HG03457 (cell line): ENCODE results near the gene MYL5.
"Not testable (repeated sequence)": the region's sequence is repeated elsewhere in the genome, so short reads cannot be mapped to it uniquely, and the experiment has no call there.

Source experiments
- ATAC-seq: cut with Tn5 transposase; IDR thresholded peaks from one replicate; pipeline ENCODE4 v1.9.1; 2021; ENCODE audit warnings: moderate number of reproducible peaks; ENCODE audit not compliant: unreplicated experiment

MYL5 gene

DNA sequence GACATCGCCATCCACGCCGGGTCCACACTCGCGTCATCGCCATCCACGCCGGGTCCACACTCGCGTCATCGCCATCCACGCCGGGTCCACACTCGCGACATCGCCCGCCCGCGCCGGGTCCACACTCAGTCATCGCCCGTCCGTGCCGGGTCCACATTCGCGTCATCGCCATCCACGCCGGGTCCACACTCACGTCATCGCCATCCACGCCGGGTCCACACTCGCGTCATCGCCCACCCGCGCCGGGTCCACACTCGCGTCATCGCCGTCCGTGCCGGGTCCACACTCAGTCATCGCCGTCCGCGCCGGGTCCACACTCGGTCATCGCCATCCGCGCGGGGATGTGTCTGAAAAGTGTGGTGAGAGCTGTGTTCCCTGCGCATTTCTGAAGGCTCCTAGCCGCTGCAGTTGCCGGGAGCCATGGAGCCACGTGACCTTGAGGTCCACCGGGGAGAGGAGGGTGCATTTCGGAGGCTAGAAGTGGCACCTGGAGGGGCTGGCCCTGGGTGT is 48.6 kb downstream of the MYL5 start:
- no peak for ATAC-seq

DNA sequence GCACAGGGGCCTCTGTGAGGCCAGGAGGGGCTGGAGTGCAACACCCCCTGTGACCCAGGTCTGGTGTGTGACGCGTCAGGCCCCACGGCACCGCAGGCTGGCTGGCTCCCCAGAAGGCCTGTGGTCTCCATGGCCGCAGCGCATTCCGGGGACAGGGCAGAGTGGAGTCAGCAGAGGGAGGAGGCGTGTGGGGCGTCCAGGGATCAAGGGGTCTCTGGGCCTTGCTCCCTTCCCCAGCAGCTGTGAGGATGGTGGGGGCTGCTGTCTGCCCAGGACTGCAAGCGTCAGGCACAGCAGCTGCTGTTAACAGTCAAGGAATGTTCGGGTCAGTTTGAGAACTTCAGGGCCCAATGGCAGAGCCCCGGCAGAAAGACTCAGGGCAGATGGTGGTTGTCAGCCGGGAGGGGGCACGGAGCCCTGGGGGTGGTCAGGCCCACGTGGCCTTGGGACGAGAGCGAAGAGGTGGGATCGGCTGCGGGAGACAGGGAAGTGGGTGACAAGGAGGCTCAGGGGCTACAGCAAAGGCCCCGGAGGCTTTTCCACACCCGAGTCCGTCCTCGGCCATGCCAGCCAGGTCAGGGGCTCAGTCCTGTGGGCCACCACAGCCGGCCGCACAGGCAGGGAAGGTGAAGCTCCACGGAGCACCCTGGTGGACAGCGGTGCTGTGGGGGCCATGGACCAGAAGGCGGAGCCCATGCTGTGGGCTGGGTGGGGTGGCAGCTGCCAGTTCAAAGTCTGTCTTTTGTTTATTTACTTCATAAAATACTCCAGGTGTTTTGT is 49.6 kb downstream of the MYL5 start:
- no peak for ATAC-seq

DNA sequence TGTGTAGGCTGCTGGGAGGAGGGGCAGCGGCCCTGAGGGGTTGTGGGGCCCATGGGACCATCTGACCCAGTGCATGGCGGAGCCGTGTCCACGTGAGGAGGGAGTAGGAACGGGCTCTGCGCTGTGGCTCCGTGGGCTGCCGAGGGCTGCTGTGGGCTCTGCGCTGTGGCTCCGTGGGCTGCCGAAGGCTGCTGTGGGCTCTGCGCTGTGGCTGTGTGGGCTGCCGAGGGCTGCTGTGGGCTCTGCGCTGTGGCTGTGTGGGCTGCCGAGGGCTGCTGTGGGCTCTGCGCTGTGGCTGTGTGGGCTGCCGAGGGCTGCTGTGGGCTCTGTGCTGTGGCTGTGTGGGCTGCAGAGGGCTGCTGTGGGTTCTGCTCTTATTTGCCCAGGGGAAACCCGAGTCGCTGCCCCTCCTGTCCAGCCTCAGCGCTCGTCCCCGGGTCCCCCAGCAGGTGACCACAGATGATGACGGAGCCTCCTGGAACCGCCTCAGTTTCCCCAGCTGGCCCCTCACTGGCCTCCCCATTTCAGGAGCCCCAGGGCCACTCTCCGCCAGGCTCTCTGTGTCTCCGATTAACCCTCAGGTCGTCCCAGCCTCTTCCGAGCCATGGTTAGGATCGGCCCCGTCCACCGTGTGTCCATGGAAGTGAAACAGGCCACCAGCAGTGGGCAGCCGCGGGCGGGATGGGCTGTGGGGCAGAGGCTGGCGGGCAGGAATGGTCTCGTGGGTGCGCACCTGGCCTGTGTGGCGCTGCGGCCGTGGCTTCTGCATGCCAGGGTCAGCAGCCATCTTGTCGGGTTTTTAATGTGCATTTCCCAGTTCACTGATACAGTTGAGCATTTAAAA is 51.3 kb downstream of the MYL5 start:
- no peak for ATAC-seq

DNA sequence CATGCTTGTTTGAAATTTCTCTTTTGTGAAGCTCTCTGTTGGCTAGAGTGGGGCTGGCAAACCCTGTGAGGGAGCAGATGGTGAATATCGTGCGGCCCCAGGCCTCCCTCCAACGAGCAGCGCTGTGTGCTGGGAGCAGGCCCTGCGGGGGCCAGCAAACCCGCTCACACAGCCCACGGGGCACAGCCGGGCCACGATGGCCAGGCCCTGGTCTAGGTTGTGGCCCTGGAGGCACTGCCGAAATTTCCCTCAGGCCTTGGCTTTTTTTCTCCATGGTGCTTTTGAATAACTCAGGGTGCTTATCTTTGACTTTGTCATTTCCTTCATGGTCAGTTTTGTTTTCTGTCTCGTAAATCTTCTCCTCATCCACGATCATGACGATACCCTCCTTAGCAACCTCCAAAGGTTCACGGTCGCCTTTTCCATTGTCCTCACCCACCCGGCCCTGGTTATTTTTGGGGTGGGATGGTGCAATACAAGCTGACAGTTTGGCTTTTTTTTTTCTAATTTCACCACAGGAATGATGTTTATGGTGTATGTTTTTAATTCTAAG is 52.0 kb downstream of the MYL5 start:
- ATAC-seq = no peak

DNA sequence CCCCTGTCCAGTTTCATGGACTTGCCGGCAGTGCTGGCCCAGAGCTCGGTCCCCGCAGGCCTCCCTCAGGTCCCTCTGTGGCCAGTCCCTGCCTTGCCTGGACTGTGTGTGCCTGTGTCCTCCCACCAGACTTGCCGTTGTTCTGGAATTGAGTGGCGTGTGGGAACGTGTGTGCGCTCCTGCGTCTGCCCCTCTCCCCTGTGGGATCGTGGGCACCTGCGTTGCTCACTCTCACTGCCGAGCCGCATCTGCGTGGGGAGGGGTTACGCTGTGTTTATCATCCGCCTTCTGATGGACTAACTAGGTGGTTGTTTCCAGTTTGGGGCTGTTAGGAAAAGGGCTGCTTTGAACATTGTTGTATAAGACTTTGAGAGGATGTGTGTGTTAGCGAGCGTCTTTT is 52.5 kb downstream of the MYL5 start:
- no peak for ATAC-seq

DNA sequence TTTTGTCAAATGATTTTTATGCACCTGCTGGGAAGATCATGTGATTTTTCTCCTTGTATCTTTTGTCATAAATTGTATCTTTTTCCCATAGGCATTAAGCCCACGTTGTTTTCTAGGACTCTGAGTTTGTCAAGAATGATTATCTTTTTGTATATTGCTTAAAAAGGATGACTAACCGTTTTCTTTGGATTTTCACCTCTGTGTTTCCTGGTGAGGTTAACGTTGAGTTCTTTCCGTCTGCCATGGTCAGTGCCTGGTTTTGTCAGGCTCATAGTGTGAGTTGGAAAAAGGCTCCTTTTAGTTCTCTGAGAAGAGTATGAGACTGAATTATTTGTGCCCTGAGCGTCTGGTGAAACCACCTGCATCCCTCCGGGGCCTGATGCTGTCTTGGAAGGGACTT is 53.2 kb downstream of the MYL5 start:
- ATAC-seq = no peak

DNA sequence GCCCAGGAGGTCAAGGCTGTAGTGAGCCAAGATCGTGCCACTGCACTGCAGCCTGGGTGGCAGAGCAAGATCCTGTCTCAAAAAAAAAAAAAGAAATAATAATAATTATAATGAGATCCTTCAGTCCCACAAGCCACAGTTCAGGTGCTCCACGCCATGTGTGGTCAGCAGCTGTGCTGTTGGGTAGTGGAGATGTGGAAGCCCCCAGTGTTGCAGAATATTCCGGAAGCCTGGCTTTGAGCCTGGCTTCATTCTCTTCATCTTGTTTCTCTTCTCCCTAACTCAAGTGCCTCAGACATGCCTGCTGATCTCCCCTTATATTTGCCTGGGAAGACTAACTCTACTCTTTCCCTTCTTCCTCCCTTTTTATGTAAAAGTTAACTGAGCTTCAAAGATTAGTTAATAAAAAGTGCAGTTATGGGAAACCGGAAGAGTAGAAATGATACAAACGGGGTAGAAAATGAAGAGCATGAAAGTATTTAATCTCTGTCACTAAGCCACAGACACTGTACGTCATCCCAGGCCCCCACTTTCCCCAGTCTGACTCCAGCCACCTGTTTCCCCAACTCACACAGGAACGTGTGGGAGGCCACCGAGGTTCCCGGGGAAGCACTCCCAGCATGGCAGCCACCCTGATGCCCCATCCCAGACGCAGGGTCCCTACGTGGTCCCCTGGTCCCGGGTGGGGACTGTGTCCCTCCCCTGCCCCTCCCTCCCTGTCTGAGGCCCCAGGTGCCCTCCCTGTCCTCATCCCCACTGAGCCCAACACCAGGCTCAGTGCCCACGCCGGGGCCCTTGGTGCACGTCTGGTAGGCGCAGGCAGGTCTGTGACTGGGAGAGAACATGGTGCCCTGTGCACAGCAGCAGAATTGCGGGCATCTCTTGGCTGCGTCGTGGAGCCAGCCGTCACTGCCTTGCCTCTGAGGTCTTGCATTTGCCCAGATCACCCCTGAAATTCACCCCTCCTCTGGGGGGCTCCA is 55.3 kb downstream of the MYL5 start:
- no peak for ATAC-seq

DNA sequence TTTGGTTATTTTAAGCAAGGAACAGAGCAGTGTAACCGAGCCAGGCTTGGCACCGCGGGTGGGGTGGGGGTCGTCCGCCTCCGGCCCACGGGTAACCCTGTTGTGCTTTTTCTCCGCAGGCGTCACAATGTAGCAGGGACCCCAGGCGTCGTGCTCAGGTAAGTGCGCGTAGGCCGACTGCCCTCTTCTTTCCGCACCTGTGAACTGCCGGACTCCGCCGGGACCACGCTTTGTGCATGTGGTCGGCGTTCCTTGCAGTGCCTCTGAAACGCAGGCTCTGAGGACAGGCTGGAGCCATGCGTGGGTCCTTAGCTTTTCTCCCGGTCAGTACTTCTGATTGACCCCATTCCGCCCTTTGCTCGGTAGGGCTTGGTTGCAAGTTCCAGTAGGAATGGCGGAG is 56.2 kb downstream of the MYL5 start:
- ATAC-seq = no peak

DNA sequence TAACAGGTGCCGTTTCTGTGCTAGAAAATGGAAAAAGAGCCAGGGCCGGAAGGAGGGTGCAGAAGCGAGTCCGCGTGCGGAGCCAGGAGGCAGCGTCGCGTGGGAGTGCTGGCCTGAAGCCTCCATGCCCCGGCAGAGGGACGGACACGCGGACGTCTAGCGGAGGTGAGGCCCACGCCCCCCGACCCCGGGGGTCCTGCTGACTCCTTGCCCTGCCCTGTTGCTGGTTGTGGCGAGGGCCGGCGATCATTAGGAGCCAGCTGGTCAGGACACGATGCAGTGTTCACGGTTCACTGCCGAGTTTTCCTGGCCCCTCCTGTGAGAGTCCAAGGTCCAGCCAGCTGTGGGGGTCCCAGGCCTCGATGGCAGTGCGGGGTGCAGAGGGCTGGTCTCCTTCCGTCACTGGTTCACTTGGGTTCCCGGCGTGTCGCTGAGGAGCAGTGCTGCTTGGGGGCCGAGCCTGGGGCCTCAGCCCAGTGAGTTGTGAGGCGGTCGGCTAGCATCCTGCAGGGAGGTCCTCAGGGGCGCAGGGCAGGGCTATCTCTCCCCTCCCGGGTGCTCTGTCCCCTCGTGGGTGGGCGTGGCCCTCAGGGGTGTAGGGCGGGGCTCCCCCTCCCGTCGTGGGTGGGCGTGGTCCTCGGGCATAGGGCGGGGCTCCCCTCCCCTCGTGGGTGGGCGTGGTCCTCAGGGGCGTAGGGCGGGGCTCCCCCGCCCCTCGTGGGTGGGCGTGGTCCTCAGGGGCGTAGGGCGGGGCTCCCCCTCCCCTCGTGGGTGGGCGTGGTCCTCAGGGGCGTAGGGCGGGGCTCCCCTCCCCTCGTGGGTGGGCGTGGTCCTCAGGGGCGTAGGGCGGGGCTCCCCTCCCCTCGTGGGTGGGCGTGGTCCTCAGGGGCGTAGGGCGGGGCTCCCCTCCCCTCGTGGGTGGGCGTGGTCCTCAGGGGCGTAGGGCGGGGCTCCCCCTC is 56.9 kb downstream of the MYL5 start:
- ATAC-seq = not testable (repeated sequence)
